C4-2B (cell line): ENCODE measurements around the gene SIX3.

Experiments used
- CTCF ChIP-seq: fragments of 450-650 bp; conservative IDR thresholded peaks from 2 replicates; pipeline ENCODE4 v1.5.1; 2017; ENCODE audit warnings: mild to moderate bottlenecking
- ZFX ChIP-seq: fragments of 450-650 bp; IDR thresholded peaks from 2 replicates; pipeline ENCODE4 v1.6.1; 2017

GRCh38 chr2:44952143-44952805 lies 10.8 kb downstream of the SIX3 start:
- TF ChIP-seq CTCF (peak; percentile 41), ZFX (no peak)
